Measurements from ENCODE around the gene CHEK2.
"Not testable (repeated sequence)": the region's sequence is repeated elsewhere in the genome, so short reads cannot be mapped to it uniquely, and the experiment has no call there.

The CHEK2 gene

DNA sequence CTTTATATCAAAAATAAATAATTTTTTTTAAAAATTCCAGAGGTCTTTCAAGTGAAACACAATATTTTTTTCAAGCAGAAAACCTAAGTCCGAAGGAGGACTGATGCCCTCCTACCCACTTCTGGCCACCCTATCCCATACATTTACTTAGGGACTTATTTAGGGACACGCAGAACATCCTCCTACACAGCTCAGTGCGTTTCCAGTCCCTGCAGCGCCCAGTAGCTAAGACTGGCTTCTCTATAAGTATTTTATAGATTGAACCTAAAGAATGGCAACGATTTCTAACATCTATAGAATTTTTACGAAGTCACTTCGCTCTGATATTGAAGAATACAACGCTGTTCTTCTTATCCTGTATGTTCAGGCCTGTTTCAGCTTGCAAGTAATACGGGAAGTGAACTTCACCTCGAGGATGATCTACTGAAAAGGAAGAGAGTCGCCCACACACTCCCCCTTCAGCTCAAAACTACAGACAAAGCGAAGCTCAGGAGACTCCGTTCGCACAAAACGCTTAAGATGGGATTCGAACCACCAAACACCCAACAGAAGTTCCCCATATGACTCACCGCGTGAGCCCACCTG lies 328 bp downstream of the CHEK2 start:
- no peak for DNase-seq

DNA sequence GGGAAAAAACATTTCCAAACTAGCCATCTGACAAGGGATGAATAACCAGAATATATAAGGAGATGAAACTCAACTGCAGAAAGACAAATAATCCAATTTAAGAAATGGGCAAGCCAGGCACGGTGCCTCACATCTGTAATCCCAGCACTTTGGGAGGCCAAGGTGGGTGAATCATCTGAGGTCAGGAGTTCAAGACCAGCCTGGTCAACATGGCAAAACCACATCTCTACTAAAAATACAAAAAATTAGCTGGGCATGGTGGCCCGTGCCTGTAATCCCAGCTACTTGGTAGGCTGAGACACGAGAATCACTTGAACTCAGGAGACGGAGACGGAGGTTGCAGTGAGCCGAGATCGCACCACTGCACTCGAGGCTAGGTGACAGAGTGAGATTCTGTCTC lies 2.7 kb downstream of the CHEK2 start:
- not testable (repeated sequence) for DNase-seq

DNA sequence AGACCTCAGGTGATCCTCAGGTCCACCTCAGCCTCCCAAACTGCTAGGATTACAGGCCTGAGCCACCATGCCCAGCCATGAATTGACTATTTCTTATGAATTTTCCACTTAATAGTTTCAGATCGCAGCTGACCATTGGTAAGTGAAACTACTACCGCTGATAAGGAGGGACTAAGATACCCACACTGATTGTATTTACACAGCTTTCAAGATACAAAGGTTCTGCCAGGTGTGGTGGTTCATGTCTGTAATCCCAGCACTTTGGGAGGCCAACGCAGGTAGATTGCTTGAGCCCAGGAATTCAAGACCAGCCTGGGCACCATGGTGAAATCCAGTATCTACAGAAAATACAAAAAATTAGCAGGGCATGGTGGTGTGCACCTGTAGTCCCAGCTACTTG lies 3.9 kb downstream of the CHEK2 start:
- no peak for DNase-seq

DNA sequence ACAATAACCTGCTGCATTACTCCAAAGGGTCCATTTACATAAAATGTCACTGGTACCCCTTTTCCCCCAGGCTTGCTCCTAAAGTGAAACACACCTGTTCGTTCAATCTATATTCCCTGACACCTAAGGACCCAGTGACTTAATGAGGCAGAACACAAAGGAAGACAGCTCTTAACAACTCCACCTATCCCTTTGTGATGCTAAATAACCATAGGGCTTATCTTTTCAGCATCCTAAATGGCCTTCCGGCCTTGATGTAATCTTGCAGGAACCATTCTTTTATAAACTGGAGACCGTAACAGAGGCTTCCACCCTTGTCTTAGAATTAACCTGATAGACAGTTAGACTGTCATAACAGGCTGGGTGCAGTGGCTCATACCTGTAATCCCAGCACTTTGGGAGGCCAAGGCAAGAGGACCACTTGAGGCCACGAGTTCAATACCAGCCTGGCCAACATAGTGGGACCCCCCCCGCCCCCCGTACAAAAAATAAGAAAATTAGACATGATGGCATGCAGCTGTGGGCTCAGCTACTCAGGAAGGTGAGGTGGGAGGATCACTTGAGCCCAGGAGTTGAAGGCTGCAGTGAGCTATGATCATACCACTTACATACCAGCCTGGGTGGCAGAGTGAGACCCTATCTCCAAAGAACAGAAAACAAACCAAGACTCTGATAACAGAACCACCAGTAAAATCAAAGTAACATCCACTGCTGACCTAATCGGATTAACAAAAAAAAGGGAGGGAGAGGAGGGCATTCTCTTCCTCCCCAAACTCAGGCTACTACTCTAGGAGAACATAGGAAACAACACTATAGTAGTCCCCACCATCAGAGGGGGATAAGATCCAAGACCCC lies 5.1 kb downstream of the CHEK2 start:
- no peak for DNase-seq

DNA sequence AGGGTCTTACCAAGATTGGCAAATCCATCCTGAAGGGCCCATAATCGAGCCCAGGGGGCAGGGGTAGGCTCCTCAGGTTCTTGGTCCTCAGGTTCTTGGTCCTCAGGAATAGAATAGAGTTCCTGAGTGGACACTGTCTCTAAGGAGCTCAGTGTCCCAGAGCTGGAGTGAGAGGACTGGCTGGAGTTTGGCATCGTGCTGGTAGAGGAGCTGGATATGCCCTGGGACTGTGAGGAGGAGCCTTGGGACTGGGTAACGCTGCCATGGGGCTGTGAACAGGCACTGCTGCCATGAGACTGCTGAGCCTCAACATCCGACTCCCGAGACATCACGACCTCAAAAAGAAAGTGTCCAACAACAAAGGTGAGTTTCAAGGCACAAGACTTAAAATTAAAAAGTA lies 7.2 kb downstream of the CHEK2 start:
- no peak for DNase-seq

DNA sequence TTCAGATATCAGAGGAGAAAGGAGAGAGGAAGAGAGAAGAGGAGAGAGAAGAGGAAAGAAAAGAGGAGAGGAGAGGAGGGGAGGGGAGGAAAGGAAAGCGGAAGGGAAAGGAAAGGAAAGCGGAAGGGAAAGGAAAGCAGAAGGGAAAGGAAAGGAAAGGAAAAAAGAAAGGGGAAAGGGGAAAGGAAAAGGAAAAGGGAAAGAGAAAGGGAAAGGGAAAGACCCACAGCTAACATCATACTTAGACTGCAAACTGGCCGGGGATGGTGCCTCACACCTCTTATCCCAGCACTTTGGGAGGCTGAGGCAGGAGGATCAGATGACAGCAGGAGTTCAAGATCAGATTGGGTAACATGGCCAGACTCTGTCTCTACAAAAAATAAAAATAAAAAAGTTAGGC lies 11.4 kb downstream of the CHEK2 start:
- DNase-seq: no peak

DNA sequence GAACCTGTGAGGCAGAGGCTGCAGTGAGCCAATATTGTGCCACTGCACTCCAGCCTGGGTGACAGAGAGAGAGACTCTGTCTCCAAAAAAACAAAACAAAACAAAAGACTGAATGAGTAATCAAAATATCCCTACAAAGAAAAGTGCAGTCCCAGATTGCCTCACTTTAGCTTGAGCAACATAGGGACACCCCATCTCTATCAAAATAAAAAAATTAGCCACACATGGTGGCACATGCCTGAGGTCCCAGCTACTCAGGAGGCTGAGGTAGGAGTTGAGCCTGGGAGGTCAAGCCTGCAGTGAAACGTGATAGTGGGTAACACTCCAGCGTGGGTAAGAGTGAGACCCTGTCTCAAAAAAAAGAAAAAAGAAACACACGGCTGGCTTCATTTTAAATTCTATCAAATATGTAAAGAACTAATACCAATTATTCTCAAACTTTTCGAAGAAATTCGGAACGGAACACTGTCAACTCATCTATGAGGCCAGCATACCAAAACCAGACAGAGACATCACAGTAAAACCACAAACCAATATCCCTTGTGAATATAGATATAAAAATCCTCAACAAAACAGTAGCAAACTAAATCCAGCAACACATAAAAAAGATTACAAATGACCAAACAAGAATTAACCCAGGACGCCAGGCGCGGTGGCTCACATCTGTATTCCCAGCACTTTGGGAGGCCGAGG lies 12.9 kb downstream of the CHEK2 start:
- DNase-seq: no peak

DNA sequence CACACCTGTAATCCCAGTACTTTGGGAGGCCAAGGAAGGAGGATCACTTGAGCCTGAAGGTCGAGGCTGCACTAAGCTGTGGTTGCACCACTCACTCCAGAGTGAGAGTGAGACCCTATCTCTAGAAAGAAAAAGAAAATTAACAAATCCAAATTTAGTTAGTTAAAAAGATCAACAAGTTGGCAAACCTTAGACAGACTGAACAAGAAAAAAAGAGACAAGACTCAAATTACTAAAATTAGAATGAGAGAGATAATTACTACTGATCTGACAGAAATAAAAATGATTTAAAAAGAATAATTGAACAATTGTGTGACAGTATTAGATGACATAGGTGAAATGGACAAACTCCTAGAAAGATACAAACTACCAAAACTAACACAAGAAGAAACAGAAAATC lies 13.6 kb downstream of the CHEK2 start:
- DNase-seq: no peak

DNA sequence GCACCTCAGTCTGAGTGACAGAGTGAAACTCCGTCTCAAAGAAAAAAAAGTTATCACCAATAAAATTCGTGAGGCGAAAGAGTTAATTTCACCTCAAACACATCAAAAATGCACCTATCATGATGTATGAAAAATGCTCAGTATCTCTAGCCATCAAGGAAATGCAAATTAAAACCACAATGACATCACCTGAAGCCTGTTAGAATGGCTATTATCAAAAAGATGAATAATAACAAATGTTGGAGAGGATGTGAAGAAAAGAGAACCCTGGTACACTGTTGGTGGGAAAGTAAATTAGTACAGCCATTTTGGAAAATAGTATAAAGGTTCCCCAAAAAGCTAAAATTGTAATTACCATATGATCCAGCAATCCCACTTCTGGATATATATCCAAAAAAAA lies 23.6 kb downstream of the CHEK2 start:
- no peak for DNase-seq

DNA sequence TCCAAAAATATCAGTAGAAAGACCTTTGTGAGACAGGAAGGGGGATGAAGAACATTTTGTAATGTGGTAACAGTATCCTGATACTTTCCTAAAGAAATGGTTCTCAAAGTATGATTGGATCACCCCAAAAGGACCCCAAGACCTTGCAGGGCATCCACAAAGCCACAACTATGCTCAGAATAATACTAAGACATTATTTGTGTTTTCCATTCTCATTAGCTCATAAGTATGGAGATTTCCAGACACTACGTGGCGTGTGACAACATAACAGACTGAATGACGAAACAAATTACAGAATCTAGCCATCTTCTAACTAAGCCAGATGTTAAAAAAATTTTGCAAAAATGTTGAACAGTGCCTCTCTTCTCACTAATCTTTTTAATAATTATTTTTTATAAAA lies 24.9 kb downstream of the CHEK2 start:
- no peak for DNase-seq

DNA sequence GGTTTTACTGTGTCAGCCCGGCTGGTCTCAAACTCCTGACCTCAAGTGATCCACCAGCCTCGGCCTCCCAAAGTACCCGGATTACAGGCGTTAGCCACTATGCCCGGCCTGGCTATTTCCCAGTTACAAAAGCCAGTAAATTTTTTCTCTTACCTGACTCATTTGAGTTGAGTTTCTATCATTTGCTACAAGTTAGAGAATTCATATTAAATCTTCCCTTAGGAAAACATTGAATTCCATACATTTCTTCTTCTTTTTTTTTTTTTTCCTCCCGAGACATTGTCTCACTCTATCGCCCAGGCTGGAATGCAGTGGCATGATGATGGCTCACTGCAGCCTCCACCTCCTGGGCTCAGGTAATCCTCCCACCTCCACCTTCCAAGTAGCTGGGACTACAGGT lies 26.0 kb downstream of the CHEK2 start:
- DNase-seq: no peak

DNA sequence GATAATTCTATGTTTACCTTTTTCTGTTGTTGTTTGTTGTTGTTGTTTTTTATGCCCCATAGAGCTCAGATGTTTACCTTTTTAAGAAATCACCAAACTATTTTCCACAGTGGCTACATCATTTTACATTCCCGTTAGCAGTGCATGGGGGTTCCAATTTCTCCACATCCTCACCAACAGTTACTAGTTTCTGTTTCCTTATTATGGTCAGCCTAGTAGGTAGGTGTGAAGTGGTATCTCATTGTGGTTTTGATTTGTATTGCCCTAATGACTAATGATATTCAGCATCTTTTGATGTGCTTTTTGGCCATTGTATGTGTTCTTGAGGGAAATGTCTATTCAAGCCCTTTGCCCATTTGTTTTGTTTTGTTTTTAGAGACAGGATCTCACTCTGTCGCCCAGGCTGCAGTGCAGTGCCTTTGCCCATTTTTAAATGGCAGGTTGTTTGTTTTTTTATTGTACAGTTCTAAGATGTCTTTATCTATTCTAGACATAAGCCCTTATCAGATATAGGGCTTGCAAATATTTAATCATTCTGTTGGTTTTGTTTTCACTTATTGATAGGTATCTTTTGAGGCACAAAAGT lies 27.5 kb downstream of the CHEK2 start:
- DNase-seq: no peak

DNA sequence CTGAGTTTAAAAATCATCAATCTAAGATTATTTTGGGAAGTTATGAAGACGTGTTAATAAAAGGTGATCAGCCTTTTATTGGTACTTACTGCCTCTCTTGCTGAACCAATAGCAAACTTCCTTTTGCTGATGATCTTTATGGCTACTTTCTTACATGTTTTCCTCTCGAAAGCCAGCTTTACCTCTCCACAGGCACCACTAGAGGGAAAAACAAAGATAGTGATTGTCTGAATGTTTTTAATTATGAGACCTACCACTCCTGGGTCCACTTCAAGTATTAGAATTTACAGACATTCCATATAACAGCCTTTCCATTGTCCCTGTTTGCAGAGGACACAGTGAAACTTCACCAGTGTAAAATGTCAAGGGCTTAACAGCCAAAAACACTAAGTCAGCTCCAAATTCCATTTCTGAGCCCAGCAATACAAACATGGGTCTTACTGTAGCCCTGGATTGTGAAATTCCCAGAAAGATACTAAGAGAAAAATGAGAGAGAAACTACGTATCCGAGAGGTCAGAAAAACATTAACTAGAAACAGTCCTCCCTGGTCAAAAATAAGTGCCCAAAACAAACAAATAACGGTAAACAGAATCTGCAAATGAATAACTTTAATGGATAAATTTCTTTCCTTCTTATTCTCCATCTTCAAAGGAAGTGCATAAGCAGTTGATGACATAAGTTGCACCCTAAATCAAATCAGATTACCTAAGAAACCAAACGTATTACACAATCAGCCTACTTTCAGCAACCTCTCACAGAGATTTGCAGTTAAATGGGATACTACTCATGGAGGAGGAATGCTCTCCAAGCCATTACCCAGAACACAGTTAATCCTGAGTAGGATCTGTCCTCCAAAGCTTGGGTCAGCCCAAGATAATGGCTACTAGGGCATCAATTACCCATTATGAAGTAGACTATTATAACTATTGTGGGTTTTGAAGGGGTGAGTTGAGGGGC lies 29.5 kb downstream of the CHEK2 start:
- DNase-seq: no peak

DNA sequence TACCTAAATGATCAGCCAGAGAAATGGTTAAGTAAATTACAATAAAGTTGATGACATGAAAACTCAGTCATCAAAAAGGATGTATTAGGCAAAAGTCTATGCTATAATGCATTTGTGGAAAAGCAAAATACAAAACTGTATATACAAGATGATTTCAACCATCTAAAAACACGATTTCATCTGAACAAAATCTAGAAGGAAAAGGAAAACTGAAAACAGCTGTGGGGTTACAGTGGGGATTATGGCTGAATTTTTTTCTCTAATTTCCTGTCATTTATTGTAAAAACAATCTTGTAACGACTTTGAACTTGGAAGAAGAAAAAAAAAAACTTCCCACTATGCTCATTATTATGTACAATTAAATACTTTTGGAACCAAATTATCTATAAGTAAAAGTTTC lies 30.3 kb downstream of the CHEK2 start:
- DNase-seq: no peak

DNA sequence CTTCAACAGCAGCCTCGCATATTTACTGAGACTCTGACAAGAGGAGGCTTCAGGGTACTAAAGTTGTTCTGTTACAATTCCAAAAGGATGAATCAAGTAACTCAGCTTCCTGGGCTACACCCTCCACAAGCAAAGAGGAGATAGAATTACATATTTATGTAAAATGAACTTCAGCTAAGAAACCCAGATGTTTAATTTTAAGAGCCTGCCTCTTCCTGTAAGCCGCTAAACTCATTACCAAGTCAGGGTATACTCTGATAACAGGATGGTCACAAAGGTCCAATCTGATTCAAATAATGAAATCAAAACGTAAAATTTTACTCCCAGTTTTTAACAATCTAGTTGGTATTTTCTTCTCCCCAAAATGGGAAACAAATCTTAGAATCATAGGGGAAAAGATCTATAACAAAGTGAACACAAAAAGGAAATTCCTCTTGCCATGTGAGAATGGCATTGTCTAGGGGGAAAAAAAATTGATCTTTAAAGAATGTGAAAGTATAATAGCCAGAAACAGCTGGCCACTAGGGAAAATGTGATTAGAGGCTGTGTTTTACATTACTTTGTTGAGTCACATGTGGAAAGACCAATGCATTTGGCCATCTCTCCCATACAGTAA lies 30.9 kb downstream of the CHEK2 start:
- DNase-seq: no peak

DNA sequence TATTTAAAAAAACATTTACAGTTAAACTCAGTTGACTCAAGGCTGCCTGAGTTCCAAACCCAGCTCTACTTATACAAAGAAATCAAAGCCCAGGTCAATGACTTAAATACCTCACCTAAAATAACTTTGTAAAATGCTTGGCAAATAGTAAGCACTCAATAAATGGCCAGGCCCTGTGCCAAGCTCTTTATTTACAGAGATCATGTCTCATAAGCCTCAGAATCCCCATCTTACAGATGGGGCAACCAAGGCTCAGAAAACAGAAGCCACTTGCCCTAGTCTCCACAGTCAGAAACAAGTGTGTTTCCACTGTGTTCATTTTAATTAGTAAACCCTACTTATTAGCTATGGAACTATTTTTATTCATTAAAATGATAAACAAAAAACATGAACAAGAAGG lies 31.5 kb downstream of the CHEK2 start:
- no peak for DNase-seq

DNA sequence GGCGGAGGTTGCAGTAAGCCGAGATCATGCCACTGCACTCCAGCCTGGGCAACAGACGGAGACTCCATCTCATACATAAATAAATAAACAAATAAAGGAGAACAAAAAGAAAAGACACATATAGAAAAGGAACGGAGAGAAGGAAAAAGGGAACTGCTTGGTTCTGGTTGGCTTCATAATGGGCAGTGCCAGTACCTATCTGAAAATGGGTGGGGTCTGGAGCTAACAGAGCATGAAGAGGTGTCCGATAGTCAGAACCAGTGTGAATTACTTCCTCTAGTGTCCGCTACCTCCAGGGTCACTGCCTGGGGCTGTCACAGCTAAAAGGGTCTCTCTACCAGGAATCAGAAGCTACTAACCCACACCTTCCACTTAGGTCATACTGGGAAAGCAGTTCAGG lies 34.8 kb downstream of the CHEK2 start:
- DNase-seq: no peak

DNA sequence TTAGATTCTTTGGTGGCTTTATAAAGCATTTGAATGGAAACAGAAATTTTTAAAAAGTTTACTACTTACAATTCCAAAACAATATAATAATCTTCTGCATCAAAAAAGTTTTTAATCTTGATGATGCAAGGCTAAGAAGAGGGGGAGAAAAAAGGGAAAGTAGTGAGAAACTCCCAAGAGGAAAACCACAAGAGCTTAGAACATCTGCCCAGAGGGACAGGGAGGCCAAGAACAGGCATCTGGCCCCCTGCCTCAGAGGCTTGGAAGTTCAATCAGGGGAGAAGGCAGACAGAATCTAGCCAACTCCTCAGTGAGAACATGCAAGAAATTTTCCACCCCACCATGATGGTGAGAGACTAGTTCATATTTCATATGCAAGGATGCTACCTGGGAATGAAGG lies 38.2 kb downstream of the CHEK2 start:
- DNase-seq: no peak

DNA sequence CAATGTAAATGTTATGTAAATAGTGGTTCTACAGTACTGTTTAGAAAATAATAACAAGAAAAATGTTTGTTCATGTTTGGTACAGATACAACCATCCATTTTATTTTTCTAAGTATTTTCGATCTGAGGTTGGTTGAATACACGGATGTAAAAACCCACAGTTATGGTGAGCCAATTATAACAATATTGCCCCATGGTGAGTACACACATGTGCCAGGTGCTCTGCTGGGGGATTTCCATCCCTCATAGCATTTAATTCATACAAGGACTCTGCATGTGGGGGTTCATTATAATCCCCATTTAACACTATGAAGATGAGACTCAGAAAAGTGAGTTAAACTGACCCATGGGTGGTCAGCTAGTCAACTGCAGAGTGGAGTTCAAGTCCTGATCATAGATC lies 38.7 kb downstream of the CHEK2 start:
- DNase-seq: no peak

DNA sequence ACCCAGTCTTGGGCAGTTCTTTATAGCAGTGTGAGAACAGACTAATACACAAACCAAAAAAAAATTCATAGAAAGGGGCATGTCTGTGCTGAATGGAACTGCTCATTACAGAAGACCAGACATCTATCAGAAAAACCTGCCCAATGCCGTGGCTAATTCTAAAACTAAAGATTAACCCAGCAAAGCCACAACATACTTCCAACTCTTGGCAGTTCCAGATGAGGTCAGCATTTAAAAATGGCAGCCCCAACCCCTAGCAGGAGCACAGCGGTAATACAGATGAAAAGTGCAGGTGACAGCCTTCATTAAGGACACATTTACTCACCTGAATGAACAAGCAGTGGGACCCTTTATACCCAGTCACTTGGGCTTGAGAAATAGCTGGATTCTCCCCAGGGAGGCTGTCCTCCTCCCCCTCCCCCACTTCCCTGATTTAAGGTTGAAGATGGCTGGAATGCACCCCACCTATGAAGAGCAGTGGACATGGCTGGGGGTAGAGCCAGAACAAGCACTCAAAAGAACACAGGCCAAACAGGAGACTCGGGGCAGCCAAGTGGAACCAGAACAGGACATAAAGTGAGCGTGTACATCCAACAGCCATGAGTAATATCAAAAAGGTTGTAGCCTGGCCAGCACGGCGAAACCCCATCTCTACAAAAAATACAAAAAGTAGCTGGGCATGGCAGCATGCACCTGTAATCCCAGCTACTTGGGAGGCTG lies 48.4 kb downstream of the CHEK2 start:
- not testable (repeated sequence) for DNase-seq

DNA sequence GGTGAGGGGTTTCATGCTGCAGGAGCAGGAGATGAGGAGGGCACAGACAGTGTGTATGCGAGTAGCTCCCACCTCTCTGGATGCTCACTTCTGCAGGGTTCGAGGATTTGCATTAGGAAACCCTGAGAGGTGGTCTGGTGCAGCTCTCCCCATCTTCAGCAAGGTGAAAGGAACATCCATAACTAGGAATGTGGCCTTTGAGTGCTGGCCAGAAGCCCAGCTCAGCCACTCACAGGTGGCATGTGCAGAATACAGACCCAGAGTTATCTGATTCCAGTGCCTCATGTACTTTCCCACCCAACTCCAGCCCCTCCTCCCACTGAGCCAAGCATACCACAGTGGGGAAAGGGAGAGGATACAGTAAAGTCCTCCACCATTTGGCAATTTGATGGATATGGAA lies 51.8 kb downstream of the CHEK2 start:
- DNase-seq: not testable (repeated sequence)

Measured in 8988T (cell line).